Transverse colon (tissue), 4 donors: Measurements from ENCODE around the gene RAMACL. TPM values are rescaled to one million over a fixed set of nuclear protein-coding genes. Genes with fewer than 3 reads are reported as not detected.

Experiments
- DNase-seq: peaks from one replicate; pipeline ENCODE4 v3.0.0-alpha.2; 2019
- H3K27ac ChIP-seq, 4 donors: fragments of 200-600 bp; sonication (generic); 2 replicates each; pipeline ENCODE4 v1.5.1; 2016 to 2018; ENCODE audit warnings: inconsistent platforms in 4 of 4
- H3K27me3 ChIP-seq: fragments of 200-600 bp; sonication (generic); 2 replicates; pipeline ENCODE4 v1.5.1; 2017; ENCODE audit warnings: inconsistent platforms
- H3K36me3 ChIP-seq, 4 donors: fragments of 200-600 bp; sonication (generic); 2 replicates each; pipeline ENCODE4 v1.5.1; 2017 to 2019; ENCODE audit warnings: inconsistent platforms in 4 of 4
- H3K4me1 ChIP-seq, 4 donors: fragments of 200-600 bp; sonication (generic); 2 replicates each; pipeline ENCODE4 v1.5.1; 2017 to 2020; ENCODE audit warnings: inconsistent platforms in 4 of 4
- H3K4me3 ChIP-seq, 4 donors: fragments of 200-600 bp; sonication (generic); 1 replicate in 1 of 4; 2 replicates in 3 of 4; pipeline versions ENCODE4 v1.5.1 to v1.6.1; 2017 to 2019; ENCODE audit warnings: inconsistent platforms in 4 of 4
- H3K9me3 ChIP-seq, 2 donors: fragments of 200-600 bp; sonication (generic); 2 replicates each; pipeline ENCODE4 v1.5.1; 2017 to 2019; ENCODE audit warnings: inconsistent platforms in 2 of 2
- CTCF ChIP-seq, 5 experiments: fragments of 200-600 bp in 3 of 5; fragments of 450-650 bp in 2 of 5; sonication (generic) in 3 of 5; IDR thresholded peaks; 1 replicate in 2 of 5; 2 replicates in 3 of 5; pipeline ENCODE4 v1.5.1; 2016 to 2017; ENCODE audit warnings: antibody characterized with exemption in 5 of 5, inconsistent platforms in 3 of 5, mild to moderate bottlenecking in 2 of 5, moderate library complexity in 1 of 5
- EP300 ChIP-seq: sonication (generic); formaldehyde crosslinking; IDR thresholded peaks from one replicate; pipeline ENCODE4 v1.6.1; 2017; ENCODE audit warnings: antibody characterized with exemption, low read depth
- POLR2A ChIP-seq: fragments of 450-650 bp; IDR thresholded peaks from one replicate; pipeline ENCODE4 v1.6.1; 2016; ENCODE audit warnings: antibody characterized with exemption, mild to moderate bottlenecking, moderate library complexity
- POLR2AphosphoS5 ChIP-seq, 3 donors: sonication (generic); formaldehyde crosslinking; IDR thresholded peaks; one replicate each; pipeline ENCODE4 v1.6.1; 2016; ENCODE audit warnings: antibody characterized with exemption in 3 of 3
- WGBS, 2 donors: methylation state at CpG; one replicate each; pipeline ENCODE4 v1.1.5; 2018; ENCODE audit warnings: low coverage in 1 of 2; 5-methylcytosine and 5-hydroxymethylcytosine counted together
- in situ Hi-C, 4 donors: fragments of 200-750 bp; cut with MboI; loops; one replicate each; pipeline versions ENCODE4 v1.15.0 to v1.15.1; 2017; ENCODE audit warnings: low sequenced_read_pairs in 3 of 4, low pct_ligation_motif_present in 1 of 4, low pct_unique_long_range_greater_than_20kb in 1 of 4
- intact Hi-C: fragments of 100-400 bp; cut with DNase I; formaldehyde crosslinking; loops from one replicate; pipeline ENCODE4 v1.15.1; 2023; ENCODE audit warnings: low total_unique reads
- total RNA-seq, 4 donors: library from RNA; depleted of rRNA; stranded (reverse); fragments of >200 nt; gene quantifications; one replicate each; pipeline ENCODE4 v1.1.0, GENCODE V29; 2016

RAMACL gene
- total RNA-seq, 4 donors from 2014 or later: 0.95 to 1.2 (median 1.2) TPM; not detected in 1

DNA sequence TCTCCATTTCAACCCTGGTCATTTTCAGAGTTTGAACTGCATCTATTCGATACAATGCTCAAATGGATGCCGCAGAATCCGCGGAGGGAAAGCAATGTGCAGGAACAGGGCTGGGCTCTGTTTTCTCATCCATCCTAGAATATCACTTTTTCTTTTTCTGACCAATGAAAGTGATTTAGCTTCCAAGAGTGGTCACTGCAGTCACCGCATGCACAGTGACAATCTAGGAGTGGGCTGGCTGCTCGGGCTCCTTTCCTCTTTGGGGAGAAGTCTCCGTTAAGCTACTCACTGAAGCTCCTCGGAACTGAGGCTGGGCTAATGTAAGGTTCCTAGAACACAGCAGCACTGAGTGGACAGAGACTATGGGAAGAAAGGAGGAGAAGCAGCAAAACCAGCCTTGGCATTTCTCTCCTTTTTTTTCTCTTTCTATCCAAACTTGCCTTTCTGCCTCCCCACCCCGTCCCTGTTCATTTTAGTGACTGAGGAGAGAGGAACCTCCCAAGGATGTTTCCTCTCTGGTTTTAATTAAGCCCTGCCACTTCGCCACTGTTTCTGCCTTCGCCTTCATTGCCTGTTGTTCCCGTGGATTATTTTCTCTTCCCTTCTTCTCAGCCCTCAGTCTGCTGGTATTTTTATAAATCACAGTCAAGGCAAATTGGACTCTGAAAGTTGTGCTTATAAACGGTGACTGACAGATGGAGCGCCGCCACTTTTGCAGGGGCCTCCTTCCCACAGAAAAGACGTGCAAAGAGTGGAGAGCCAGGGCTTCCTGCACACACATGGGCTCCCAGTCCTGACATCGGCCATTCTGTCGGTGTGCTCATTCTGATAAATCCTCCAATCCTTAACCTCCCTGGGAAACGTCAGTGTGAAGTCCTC, 41.1 kb downstream of the RAMACL start:
- H3K36me3 ChIP-seq: no peaks in the 10 kb centered on the region
- no peak for TF ChIP-seq CTCF (IDR thresholded peaks at IDR 0.05)
- TF ChIP-seq EP300: no peak
- TF ChIP-seq POLR2AphosphoS5 (IDR thresholded peaks at IDR 0.05): no peak
- no peak for TF ChIP-seq POLR2A
- DNase-seq: no peak
- no peaks in the 10 kb centered on the region for H3K9me3 ChIP-seq
- peaks cover 0 to 18% (median 4%) of the 10 kb centered on the region in 4 donors for H3K4me1 ChIP-seq
- no peak overlapping the region for H3K27ac ChIP-seq
- WGBS, 2 donors: 88 to 95% methylated on average over 11 to 19 of the region's 19 CpGs
- H3K4me3 ChIP-seq: no peak overlapping the region
- in situ Hi-C loops: no loop called here
- H3K27me3 ChIP-seq: no peaks in the 10 kb centered on the region
- intact Hi-C loops: no loop called here

DNA sequence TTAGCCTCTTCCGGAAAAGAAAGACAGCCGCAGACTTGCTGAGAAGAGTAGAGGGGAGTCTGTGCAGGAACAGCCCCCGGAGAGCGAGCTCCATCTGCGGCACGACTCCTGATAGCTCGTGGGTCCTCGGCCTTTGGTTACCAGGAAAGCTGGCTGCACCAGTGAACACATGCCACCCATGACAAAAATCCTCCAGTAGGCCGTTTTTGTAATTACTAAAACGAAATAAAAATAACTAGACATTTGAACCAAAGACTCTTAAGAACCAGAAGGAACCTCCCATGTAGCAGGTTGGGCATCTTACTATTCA, 42.2 kb downstream of the RAMACL start:
- intact Hi-C loops (no loop called here), in situ Hi-C loops (no loop called here)
- Histone ChIP-seq H3K4me3 (no peak overlapping the region), H3K27me3 (no peaks in the 10 kb centered on the region), H3K27ac (no peak overlapping the region), H3K36me3 (no peaks in the 10 kb centered on the region), H3K4me1 (peaks cover 0 to 18% (median 4%) of the 10 kb centered on the region in 4 donors), H3K9me3 (no peaks in the 10 kb centered on the region)
- WGBS, 2 donors: 91 to 94% methylated on average over 10 of the region's 10 CpGs
- no peak for DNase-seq
- TF ChIP-seq CTCF (IDR thresholded peaks at IDR 0.05): no peak
- TF ChIP-seq POLR2AphosphoS5 (IDR thresholded peaks at IDR 0.05): no peak
- TF ChIP-seq EP300: no peak
- no peak for TF ChIP-seq POLR2A

- WGBS, 2 donors: 88 to 90% methylated on average over 4 to 9 of the region's 9 CpGs
- no peak for DNase-seq
- H3K4me3 ChIP-seq: no peak overlapping the region
- no peak overlapping the region for H3K27ac ChIP-seq
- H3K9me3 ChIP-seq: no peaks in the 10 kb centered on the region
- no peaks in the 10 kb centered on the region for H3K27me3 ChIP-seq
- TF ChIP-seq CTCF (IDR thresholded peaks at IDR 0.05) (no peak), POLR2A (no peak), EP300 (no peak), POLR2AphosphoS5 (IDR thresholded peaks at IDR 0.05) (no peak)
- peaks cover 0 to 18% (median 4%) of the 10 kb centered on the region in 4 donors for H3K4me1 ChIP-seq
- intact Hi-C loops: no loop called here
- in situ Hi-C loops: no loop called here
- H3K36me3 ChIP-seq: no peaks in the 10 kb centered on the region
These were observed 42.7 kb downstream of the RAMACL start for GRCh38 chr6:166543603-166544295.

GRCh38 chr6:166542580-166542912, 43.9 kb downstream of the RAMACL start:
- Histone ChIP-seq H3K4me3 (peak overlapping the region in 1 of 4 donors; percentile 9), H3K9me3 (no peaks in the 10 kb centered on the region), H3K36me3 (no peaks in the 10 kb centered on the region), H3K4me1 (peaks cover 0 to 18% (median 4%) of the 10 kb centered on the region in 4 donors), H3K27ac (peak overlapping the region in 1 of 4 donors; percentile 34), H3K27me3 (no peaks in the 10 kb centered on the region)
- 4 to 44% methylated on average over 3 to 4 of the region's 4 CpGs for WGBS, 2 donors
- DNase-seq: peak; percentile 36
- intact Hi-C loops: no loop called here
- no peak for TF ChIP-seq CTCF (IDR thresholded peaks at IDR 0.05)
- TF ChIP-seq POLR2A: no peak
- no peak for TF ChIP-seq EP300
- no peak for TF ChIP-seq POLR2AphosphoS5 (IDR thresholded peaks at IDR 0.05)
- in situ Hi-C loops: no loop called here
